ENCODE measurements around the gene INPP5A.
A peak's percentile ranks its signal among the peaks of the same experiment; 100 is the strongest.
"Not testable (repeated sequence)": the region's sequence is repeated elsewhere in the genome, so short reads cannot be mapped to it uniquely, and the experiment has no call there.

The INPP5A gene

DNA sequence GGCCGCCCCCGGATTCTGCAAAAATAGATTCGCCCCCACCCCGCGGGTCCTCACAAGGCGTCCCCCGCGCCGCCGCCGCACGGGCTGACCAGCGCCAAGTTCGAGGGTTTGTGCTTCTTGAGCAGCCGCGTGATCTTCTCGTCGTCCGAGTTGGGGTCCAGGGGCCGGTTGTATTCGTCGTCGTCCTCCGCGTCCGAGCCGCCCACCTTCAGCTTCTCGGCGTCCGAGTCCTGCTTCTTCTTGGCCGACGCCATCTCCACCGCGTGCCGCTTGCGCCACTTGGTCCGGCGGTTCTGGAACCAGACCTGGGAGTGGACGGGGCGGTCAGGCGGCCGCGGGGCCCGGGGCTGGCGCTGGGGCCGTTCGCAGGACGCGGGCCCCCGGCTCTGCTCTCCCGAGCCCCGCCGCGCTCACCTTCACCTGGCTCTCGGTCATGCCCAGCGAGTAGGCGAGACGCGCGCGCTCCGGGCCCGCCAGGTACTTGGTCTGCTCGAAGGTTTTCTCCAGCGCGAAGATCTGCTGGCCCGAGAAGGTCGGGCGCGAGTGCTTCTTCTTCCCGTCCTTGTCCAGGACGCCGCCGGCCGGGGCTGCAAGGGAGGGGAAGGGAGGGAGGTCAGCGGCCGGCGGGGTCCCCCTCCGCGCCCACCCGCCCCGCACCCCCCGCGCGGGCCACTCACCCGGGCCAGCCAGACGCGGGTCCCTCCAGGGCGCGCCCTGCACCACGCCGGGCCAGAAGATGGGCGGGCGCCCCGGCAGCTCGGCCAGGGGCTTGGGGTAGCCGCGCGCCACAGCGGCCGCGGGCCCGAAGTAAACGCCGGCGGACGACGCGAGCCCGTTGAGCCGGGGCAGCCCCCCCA, 247.5 kb downstream of the INPP5A start:
- DNase-seq (ENCODE audit: low read depth in 2 of 2): no peak

DNA sequence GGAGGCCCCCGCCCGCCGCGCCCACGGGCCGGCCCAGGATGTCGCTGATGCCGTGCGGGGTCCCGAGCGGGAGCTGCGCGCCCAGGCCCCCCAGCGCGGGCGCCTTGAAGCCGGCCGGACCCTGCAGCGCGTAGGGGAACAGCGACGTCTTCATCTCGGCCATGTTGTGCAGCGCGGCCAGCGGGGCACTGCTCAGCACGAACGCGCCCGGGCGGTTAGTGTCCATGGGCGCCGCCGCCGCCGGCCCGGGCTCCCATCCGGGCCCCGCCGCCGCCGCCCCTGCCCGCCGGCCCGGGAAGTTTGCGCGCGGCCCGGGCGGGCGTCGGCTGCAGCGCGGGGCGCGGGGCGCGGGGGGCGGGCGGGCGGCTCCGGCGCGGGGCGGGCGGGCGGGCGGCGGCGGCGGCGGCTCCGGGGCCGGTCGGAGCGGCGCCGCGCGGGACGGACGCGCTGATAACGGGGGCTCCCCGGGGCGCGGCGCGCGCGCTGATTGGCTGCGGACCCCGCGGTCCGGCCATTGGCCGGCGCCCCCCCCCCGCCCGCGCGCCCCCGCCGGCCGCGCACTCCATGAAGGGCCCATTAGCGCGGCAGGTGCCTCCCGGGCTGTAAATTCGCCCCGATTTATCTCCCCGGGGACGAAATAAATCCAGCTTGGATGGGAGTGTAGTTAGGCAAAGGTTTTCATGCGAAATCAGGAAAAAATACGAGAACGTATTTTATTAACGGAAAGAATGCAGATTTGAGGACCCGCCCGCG, 248.3 kb downstream of the INPP5A start, which contains the start of gene NKX6-2:
TSS of gene NKX6-2 (minus strand) at position 425 of the 753 bp plus-strand sequence. CDS start at position 226, 199 bp downstream.
- no peak for DNase-seq (ENCODE audit: low read depth in 2 of 2)

DNA sequence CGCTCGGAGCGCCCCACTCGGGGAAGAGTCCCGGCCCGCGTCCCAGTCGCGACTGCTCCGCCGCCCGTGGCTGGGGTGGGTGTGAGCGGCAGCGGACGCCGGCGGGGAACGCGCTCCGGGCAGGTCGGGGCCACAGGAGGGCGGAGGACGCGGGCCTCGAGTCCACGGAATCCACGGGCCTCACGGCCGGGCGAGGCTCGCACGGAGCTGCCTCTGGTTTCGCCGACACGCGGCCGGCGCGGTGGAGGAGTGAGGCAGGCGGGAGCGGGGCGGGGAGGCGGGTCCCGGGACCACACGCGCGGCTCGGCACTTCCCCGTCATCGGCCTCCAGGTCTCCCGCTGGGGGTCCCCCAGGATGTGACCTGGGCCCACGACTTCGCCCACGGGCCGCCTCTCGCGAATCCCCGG, 248.9 kb downstream of the INPP5A start:
- DNase-seq (ENCODE audit: low read depth in 2 of 2): no peak

DNA sequence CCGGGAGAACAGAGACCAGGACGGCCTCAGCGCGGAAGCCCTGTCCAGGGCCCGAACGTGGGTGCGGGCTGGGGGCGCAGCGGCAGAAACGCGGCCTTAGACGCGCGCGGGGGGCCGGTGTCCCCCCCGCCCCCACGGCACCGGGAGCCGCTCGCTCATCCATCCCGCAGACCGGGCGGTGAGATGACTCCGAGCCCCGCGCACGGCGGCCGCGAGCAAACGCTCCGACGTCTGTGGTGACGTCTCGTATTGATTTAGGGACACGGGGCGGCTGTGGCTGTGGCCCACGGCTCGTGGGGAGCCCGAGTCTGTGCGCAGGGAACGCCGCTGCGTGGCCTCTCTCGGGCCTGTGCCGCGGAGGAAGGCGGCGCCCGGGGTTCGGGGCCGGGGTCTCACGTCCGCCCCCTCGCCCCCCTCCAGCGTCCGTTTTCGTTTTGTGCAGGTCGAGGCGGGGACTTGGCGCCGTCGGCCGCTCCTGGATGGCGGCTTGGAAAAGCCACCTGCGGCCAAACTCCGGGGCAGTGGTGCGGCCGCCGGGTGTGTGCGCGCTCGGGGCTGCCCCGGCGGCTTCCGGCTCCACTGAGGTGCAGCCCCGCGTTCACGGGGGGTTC, 249.4 kb downstream of the INPP5A start:
- no peak for DNase-seq (ENCODE audit: low read depth in 2 of 2)

DNA sequence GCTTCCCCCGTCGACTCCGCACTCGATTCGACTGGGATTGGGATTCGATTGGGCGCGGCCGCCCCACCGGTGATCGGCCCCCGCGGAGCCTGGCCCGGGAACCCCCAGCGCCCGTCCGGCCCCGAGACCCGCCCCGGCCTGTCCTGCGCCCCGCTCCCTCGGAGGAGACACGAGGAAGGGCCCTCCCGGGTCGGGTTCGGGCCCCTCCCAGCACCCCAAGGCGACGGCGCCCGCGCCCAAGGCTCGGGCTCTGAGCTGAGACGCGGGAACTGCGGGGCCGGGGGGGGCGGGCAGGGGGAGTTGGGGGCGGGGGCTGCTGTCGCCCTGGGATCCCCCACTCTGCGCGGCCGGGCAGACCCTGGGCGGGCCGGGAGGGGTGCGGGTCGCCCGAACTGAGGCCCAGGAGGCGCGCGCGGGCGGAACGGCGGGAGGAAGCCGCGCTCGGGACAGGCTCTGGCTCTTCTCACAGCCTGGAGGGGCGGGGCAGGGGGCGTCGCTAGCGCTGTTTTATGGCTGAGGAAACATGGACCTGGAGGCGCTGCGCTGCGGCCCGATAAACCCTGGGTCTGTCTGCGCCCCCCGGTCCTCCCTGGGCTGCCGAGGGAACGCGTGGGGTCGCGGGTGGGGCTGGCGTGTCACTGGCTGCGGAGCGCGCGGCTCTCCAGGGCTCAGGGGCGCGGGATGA, 250.1 kb downstream of the INPP5A start:
- DNase-seq (ENCODE audit: low read depth in 2 of 2): no peak

DNA sequence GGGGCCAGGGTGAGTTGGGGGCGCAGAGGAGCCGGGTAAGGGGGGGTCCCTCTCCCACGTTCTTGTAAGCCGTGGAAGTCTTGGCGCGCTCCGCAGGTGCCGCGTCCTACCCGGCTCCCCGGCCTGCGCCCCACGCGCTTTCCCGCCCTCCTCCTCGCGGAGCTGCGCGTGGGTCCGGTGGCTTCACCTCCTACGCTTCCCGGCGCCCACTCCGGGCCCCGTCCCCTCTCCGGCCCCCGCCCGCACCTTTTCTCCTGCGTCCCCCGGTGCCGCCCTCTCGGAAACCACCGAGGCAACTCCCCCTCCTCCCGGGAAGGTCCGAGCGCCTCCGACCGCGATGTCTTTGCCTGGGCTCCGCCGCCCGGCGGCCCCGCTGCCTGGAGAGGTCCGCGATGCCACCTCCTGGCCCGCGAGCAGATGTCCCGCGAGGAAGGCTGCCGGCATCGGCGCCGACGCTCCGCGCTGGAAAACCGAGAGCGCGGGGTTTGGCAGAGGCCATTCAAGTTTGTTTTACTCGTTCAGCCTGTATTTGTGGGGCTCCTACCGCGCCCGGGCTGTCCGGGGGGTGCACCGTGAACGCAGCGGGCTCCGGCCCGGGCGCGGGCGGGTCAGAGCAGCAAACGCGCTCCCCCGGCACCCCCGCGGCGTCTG, 250.7 kb downstream of the INPP5A start:
- no peak for DNase-seq (ENCODE audit: low read depth in 2 of 2)

DNA sequence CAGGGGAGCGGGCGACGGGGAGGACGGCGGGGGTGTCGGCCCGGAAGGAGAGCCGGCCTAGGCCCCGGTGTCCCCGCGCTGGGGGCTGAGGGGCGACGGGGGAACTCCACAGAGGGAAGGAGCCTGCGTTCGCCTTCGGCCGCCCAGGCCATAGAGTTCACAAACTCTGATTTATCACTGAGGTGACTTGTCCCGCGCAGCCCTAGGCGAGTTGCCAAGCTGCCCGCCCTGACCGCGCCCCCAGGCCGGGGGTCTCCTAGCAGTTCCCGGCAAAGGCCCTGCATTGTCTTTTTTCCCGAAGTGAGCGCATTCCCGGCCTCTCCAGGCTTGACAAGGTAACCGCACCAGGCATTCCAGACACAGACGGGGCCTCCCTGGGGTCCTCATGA, 251.2 kb downstream of the INPP5A start:
- no peak for DNase-seq (ENCODE audit: low read depth in 2 of 2)

DNA sequence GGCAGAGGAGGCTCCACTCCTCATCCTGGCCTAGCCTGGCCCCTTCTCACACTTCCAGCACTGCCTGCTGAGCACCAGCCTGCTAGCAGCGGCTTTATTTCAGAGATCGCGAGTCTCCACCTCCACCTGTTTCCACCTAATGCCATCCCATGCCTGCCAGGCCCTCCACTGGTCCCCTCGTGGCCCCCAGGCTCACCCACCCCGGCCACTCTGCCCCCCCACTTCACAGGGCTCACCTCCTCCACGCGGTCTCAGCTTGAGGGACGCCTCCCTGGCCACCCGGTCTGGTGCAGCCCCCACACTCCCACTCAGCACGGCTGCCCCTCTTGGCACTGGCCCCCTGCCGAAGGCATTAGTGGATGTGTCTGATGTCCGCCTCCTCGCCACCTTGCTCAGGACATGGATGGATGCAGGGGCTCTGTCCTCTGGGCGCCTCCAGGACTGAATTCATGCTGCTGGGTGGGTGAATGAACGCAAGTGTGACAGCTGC, 252.1 kb downstream of the INPP5A start:
- DNase-seq (ENCODE audit: low read depth in 2 of 2): no peak

DNA sequence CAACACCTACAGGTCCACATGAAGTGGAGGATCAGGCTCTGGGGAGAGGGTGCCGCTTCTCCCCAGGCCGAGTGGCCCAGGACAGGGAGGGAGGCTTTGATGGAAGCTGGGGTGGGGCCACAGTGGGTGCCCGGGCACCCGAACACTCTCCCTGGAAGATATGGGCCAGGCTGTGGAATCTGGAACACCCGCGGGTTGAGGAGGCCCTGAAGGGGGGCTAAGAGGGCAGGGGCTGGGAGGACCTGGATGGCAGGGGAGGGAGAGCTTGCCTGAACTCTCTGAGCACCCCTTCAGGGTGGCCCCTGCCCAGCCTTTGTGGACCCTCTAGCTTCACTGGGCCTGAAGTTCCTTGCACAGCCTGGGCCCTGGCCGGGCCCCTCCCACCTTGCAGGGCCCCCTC, 252.9 kb downstream of the INPP5A start:
- no peak for DNase-seq (ENCODE audit: low read depth in 2 of 2)

DNA sequence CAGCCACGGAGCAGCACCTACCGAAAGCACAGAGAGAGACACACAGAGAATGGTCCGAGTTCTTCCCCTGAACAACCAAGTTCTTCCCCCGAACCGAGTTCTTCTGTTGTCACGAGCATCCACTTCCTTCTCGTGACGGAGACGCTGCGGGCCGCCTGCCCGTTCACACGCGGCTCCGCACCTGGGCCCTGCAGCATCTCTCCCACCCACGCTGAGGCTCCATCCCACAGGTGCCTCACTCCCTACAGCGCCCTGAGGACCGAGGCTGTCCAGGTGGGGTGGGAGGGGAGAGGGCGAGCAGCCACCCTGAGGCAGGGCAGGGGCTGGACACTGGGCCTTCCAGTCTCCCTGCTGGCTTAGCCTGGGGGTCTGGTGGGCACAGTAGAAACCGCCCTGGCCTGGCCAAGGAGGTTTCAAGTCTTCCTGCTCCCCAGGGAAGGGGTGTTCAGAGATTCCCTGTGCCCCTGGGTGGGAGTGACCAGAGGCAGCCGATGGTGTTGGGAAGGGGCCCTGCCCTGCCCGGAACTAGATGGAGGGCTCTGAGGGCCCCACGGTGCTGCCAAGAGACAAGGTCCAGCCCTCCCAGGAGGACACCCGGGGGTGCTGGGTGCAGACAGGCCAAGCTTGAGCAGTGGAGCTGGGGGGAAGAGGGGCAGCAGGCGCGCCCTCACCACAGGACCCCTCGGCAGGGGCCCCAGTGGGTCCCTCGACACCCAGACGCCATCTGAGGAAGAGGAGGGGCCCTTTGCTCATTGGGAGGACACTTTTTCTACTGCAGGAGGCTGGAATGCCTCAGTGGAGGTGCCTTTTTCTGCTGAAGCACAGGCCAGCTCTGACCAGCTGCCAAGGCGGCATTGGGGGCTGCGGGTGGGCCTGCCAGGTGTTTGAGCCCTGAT, 253.6 kb downstream of the INPP5A start:
- no peak for DNase-seq (ENCODE audit: low read depth in 2 of 2)

DNA sequence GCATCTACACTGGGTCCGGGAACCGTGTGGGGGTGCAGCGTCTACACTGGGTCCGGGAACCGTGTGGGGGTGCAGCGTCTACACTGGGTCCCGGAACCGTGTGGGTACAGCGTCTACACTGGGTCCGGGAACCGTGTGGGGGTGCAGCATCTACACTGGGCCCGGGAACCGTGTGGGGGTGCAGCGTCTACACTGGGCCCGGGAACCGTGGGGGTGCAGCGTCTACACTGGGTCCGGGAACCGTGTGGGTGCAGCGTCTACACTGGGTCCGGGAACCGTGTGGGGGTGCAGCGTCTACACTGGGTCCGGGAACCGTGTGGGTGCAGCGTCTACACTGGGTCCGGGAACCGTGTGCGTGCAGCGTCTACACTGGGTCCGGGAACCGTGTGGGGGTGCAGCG, 254.5 kb downstream of the INPP5A start:
- DNase-seq (ENCODE audit: low read depth in 2 of 2): not testable (repeated sequence)

DNA sequence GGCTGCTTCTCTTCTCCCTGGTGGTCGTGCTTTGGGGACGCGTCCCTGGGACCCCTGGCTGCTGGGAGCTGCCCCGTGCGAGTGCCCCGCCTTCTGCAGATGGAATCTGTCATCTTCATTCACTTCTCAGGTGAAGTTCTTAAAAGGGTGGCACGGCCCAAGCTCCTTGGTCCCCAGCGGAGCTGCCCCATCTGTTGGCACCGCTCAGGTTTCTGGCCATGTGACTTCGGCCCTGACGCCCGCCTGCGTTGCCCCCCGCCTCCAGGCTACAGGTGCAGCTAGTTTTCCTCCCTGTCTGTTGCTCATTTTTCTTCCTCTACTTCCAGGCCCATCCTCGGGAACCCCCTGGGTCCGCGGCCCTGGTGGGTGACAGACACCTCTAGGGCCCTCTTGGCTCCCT, 255.2 kb downstream of the INPP5A start:
- no peak for DNase-seq (ENCODE audit: low read depth in 2 of 2)

DNA sequence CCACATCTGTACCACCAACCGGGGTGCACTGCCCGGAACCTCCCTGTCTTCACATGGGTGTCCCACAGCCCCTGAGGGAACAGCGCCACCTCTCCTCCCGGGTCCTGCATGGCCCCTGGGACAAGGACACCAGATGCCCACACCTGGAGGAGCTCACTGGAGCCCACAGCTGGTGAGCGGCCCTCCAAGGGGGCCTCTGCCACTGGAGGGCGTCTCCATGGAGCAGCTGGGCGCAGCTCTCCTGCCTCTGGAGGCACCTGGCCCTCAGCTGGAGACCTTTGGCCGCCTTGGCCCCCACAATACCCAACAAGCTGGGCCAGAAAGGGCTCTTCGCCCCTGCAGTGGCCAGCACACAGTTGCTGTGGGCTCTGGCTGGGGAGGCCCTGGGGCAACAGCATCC, 255.6 kb downstream of the INPP5A start:
- DNase-seq (ENCODE audit: low read depth in 2 of 2): no peak

DNA sequence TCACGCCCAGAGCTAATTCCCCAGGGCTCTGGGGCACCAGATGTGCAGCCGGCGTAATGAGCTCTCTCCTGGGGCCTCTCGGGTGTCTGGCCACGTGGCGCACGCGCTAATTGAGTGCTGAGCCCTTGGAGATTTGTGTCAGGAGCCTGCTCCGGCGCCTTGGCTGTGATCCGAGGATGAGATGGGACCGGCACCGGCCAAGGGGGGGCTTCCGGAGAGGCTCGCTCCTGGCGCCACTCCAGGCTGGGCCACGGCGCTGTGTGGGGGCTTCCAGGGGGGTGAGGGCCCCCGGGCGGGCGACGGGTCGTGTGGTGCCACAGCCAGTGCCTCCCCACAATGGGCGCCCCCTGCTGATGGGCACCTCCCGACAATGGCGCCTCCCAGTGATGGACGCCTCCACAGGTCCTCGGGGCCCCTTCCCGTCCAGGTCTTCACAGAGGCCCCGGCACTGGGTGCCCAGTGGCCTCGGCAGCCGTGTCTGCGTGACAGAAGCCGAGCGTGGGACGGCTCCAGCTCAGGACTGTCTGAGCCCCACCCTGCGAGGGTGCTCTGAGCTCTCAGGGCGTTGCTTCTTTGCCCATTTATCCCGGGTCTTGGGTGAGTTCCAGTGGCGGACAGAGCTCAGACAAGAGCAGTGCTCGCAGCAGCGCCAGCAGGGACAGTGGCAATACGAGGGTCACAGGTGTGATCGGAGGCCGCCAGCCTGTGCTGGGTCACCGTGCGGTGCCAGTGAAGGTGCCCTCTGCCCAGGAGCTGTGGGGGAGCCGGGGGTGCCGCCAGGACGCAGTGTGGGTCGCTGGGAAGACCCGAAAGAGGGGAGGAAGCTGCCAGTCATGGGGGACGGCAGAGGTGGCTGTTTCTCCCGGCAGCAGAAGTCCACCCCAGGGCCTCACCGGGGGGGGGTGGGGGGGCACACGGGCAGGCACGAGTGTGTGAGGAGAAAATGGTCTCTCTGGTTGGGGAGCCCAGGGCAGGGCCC, 256.6 kb downstream of the INPP5A start:
- DNase-seq (ENCODE audit: low read depth in 2 of 2): peak in 1 of 2 experiments; percentile 5

DNA sequence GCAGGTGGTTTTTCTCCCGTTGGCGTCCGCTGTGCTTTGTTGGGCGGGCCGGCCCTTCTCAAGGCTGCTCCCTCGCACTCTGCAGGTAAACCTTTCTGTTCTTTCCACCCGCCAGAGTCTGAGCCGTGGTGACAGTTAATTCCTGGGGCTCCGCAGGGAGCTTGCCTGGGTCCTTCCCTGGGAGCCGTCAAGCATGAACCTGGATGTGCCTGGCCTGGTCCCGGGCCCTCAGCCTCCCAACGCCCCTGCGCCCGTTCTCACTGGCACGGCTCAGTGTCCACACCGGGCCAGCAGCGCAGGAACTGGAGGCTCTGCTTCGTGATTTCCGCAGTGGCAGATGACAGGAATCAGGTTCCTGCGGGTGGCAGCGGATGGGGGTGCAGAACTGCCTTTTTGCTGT, 259.3 kb downstream of the INPP5A start:
- DNase-seq (ENCODE audit: low read depth in 2 of 2): no peak

DNA sequence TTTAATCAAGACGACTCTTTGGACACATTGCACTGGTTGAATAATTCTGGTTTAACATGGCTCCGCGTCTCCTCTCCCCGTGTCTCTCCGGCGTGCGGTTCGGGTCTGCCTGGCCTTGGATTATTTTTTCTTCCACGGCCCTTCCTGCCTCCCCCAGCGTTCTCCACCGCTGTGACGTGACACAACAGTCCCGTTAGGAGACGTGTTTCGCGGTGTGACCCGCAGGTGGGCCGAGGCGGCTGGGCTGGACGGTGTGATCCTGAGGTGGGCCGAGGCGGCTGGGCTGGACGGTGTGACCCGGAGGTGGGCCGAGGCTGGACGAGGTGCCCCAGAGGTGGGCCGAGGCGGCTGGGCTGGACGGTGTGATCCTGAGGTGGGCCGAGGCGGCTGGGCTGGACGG, 260.4 kb downstream of the INPP5A start:
- DNase-seq (ENCODE audit: low read depth in 2 of 2): not testable (repeated sequence)

DNA sequence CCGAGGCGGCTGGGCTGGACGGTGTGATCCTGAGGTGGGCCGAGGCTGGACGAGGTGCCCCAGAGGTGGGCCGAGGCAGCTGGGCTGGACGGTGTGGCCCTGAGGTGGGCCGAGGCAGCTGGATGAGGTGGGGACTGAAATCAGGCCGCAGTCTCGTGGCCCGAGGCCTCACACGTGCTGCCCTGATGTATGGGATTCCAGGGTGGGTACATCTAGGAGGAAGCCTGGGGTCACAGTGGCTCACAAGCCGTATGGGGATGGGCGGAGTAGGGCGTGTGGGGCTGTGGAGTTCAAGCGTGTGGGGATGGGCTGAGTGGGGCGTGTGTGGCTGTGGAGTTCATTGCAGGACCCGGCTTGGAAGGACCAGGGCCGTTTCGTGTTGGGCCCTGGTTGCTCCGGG, 260.8 kb downstream of the INPP5A start:
- DNase-seq (ENCODE audit: low read depth in 2 of 2): no peak

DNA sequence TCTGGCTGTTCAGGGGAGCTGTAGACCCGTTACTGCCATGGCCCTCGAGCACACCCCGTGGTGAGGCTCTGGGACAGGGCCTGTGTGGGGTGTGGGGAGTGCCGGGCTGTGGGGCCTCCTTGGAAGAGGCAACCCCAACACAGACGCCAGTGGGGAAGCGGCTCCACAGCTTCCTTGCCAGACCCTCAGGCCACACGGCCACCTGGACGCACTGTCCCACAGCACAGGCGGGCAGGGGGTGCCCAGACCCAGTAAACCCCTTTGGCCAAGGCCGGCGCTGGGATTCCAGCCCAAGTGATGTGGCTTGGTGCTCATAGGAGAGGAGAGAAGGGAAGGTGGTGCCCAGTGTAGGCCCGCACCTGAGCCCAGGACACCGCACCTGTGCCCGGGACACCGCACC, 261.3 kb downstream of the INPP5A start:
- no peak for DNase-seq (ENCODE audit: low read depth in 2 of 2)

DNA sequence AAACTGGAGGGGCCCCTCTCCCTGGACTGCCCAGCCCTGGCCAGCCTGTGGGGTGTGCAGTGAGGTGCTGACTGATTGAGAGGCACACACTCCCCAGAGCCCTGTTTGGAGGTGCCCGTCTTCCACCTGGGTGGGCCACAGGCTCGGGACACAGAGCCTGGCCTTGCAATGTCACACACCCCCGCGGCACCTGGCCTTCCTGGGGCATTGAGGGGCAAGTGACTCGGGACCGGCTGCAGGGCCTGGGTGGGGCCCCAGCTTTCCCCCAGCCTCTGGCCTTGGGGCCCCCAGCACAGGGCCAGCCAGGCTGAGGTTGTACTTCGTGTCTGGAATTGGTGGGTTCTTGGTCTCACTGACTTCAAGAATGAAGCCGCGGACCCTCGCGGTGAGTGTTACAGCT, 262.3 kb downstream of the INPP5A start:
- no peak for DNase-seq (ENCODE audit: low read depth in 2 of 2)
